Hepatocyte (in vitro differentiated cells): ENCODE measurements around the gene SLC41A3. TPM values are rescaled to one million over a fixed set of nuclear protein-coding genes. Genes with fewer than 3 reads are reported as not detected.

Source experiments
- DNase-seq: peaks from one replicate; pipeline ENCODE4 v3.0.0-alpha.2; 2016; ENCODE audit warnings: low spot score
- H2AFZ ChIP-seq: fragments of 200-600 bp; sonication (generic); 2 replicates; pipeline ENCODE4 v1.6.0; 2016; ENCODE audit warnings: antibody characterized with exemption, mild to moderate bottlenecking
- H3K27ac ChIP-seq: fragments of 200-600 bp; sonication (generic); 2 replicates; pipeline ENCODE4 v1.5.1; 2016; ENCODE audit warnings: mild to moderate bottlenecking
- H3K27me3 ChIP-seq: fragments of 200-600 bp; sonication (generic); 2 replicates; pipeline ENCODE4 v1.6.1; 2016
- H3K36me3 ChIP-seq: fragments of 200-600 bp; sonication (generic); replicated peaks from 2 replicates; pipeline ENCODE4 v1.5.1; 2016; ENCODE audit warnings: low read depth; ENCODE audit not compliant: insufficient read depth
- H3K4me1 ChIP-seq: fragments of 200-600 bp; sonication (generic); 2 replicates; pipeline ENCODE4 v1.5.1; 2016; ENCODE audit warnings: mild to moderate bottlenecking, moderate library complexity; ENCODE audit not compliant: insufficient read depth
- H3K4me2 ChIP-seq: fragments of 200-600 bp; sonication (generic); 2 replicates; pipeline ENCODE4 v1.6.0; 2016
- H3K4me3 ChIP-seq: fragments of 200-600 bp; sonication (generic); 2 replicates; pipeline ENCODE4 v1.5.1; 2016; ENCODE audit warnings: mild to moderate bottlenecking
- H3K79me2 ChIP-seq: fragments of 200-600 bp; sonication (generic); 2 replicates; pipeline ENCODE4 v1.6.0; 2017; ENCODE audit warnings: mild to moderate bottlenecking
- H3K9me2 ChIP-seq: fragments of 200-600 bp; sonication (generic); replicated peaks from 2 replicates; pipeline ENCODE4 v1.6.0; 2017; ENCODE audit warnings: mild to moderate bottlenecking; ENCODE audit not compliant: insufficient read depth
- H3K9me3 ChIP-seq: fragments of 200-600 bp; sonication (generic); 2 replicates; pipeline ENCODE4 v1.5.1; 2016; ENCODE audit warnings: low read depth, mild to moderate bottlenecking
- H4K20me1 ChIP-seq: fragments of 200-600 bp; sonication (generic); 2 replicates; pipeline ENCODE4 v1.6.0; 2016; ENCODE audit warnings: mild to moderate bottlenecking; ENCODE audit not compliant: insufficient read depth, poor library complexity, severe bottlenecking
- EZH2 ChIP-seq: fragments of 200-600 bp; sonication (generic); IDR thresholded peaks from 2 replicates; pipeline ENCODE4 v1.6.1; 2016; ENCODE audit warnings: antibody characterized with exemption, mild to moderate bottlenecking, borderline replicate concordance
- EZH2phosphoT487 ChIP-seq: fragments of 200-600 bp; sonication (generic); IDR thresholded peaks from one replicate; pipeline ENCODE4 v1.6.1; 2018; ENCODE audit warnings: antibody characterized with exemption, mild to moderate bottlenecking, low read depth, moderate library complexity; ENCODE audit not compliant: unreplicated experiment, severe bottlenecking
- WGBS: methylation state at CpG from one replicate; pipeline ENCODE4 v1.1.6; 2016; ENCODE audit warnings: low lambda C conversion rate; ENCODE audit errors: missing lambda C conversion rate; 5-methylcytosine and 5-hydroxymethylcytosine counted together
- polyA plus RNA-seq: library from polyadenylated mRNA; unstranded; fragments of >200 nt; fragmentation: Nextera tagmentation; extraction: Ambion mirVana; gene quantifications from 2 replicates; pipeline ENCODE4 v1.2.1, GENCODE V29; 2016
- total RNA-seq: library from RNA; depleted of rRNA; stranded (reverse); fragments of >200 nt; gene quantifications from 2 replicates; pipeline ENCODE4 v1.2.3, GENCODE V29; 2014
- TF ChIP-seq, protein P1 (sequence below): fragments of 200-600 bp; sonication (generic); IDR thresholded peaks from 2 replicates; pipeline ENCODE4 v1.5.1; 2016; ENCODE audit warnings: antibody characterized with exemption, mild to moderate bottlenecking; ENCODE audit not compliant: poor library complexity

The SLC41A3 gene
- total and polyA plus RNA-seq, 2 experiments from 2014 or later, result 29.3 to 43.4 TPM

DNA sequence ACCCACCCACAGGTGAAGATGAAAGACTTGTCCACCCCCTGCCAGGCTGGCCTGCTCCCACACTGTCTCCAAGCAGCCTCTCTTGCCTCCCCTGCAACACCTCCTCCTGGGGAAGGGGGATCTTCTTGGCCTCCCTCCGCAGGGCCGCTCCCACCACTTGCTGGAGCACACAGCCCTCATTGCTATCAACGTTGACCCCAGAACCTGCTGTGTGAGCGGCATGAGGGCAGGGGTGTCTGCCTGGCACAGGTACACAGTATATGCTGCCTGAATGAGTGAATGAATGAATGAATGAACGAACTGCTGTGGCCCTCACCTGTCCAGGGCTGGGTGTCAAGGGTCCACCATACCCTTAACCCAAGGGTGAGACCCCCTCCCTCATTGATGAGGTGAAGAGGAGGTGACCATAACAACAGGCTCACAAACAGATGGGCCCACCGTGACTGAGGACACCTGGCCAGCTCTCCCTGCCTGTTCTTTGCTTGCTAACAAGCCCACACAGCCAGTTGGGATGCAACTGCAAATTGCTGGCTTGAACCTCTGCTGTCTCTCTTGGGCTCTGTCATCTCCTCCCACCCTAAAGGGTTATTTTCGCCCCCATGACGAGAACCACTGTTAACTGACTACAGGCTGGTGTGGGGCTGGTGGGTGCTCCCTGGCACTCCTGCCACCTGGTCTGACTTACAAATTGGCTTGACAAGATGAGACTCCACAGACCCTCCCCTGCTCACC, 22.5 kb downstream of the SLC41A3 start:
- no peak for DNase-seq
- Histone ChIP-seq H3K9me3 (no peaks in the 10 kb centered on the region), H3K4me2 (no peak overlapping the region), H3K9me2 (no peaks in the 10 kb centered on the region), H3K27ac (no peak overlapping the region), H3K4me1 (peaks cover 11% of the 10 kb centered on the region), H3K4me3 (no peak overlapping the region), H3K79me2 (no peaks in the 10 kb centered on the region), H3K27me3 (no peaks in the 10 kb centered on the region), H3K36me3 (no peaks in the 10 kb centered on the region), H4K20me1 (no peaks in the 10 kb centered on the region), H2AFZ (no peak overlapping the region)
- WGBS, result 92% methylated on average over 8 of the region's 8 CpGs
- TF ChIP-seq, protein P1, sequence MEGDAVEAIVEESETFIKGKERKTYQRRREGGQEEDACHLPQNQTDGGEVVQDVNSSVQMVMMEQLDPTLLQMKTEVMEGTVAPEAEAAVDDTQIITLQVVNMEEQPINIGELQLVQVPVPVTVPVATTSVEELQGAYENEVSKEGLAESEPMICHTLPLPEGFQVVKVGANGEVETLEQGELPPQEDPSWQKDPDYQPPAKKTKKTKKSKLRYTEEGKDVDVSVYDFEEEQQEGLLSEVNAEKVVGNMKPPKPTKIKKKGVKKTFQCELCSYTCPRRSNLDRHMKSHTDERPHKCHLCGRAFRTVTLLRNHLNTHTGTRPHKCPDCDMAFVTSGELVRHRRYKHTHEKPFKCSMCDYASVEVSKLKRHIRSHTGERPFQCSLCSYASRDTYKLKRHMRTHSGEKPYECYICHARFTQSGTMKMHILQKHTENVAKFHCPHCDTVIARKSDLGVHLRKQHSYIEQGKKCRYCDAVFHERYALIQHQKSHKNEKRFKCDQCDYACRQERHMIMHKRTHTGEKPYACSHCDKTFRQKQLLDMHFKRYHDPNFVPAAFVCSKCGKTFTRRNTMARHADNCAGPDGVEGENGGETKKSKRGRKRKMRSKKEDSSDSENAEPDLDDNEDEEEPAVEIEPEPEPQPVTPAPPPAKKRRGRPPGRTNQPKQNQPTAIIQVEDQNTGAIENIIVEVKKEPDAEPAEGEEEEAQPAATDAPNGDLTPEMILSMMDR, result no peak
- no peak for TF ChIP-seq EZH2phosphoT487
- no peak for TF ChIP-seq EZH2

DNA sequence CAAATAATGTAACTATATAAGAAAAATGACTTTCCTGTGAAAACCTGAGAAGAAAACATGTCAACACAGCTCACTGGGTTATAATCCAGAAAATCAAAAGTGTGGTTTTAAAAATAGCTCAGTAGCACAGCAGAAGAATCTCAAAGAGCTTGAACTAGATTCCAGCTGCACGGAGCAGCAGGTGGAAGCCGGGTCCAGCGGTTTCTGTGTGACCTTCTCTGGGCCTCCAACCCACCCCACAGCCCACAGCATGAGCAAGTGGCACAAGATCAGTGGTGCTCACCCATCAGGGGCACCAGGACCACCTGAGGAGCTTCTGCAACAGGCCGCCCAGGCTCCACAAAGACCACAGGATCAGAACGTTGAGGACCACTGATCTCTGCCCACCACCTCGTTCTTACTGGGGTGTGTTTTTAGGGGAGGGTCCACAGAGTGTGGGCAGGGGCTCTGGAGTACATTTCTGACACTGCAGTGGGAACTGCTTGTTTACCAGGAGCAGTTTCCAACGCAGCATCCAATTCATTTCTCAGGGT, 23.2 kb downstream of the SLC41A3 start:
- Histone ChIP-seq H3K27me3 (no peaks in the 10 kb centered on the region), H4K20me1 (no peaks in the 10 kb centered on the region), H3K9me3 (no peaks in the 10 kb centered on the region), H3K4me3 (no peak overlapping the region), H3K4me1 (peaks cover 15% of the 10 kb centered on the region), H2AFZ (no peak overlapping the region), H3K4me2 (no peak overlapping the region), H3K36me3 (no peaks in the 10 kb centered on the region), H3K27ac (no peak overlapping the region), H3K9me2 (no peaks in the 10 kb centered on the region), H3K79me2 (no peaks in the 10 kb centered on the region)
- no peak for DNase-seq
- no peak for TF ChIP-seq EZH2phosphoT487
- WGBS, result 95% methylated on average over 7 of the region's 7 CpGs

DNA sequence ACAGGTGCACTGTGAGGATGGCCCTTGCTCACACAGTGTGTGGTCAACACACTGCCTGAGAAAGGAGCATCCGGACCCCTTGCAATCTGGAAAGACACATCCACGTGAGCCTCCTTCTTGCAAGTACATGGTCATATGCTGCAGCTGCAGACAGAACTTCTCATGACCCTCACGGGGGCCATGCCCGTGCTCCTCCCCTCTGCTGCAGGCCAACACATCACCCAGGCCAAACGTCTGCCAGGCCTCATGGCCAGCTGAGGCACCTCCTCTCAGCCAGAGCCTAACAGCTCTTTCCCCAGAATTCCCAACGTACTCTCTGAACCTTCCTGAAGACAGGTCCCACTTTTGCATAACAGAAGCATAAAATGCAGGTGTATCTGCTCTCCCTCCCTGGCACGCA, 25.3 kb downstream of the SLC41A3 start:
- DNase-seq, result no peak
- Histone ChIP-seq H3K4me1 (peaks cover 15% of the 10 kb centered on the region), H3K4me2 (no peak overlapping the region), H3K36me3 (no peaks in the 10 kb centered on the region), H3K4me3 (no peak overlapping the region), H3K27ac (no peak overlapping the region), H4K20me1 (no peaks in the 10 kb centered on the region), H3K27me3 (no peaks in the 10 kb centered on the region), H3K9me3 (no peaks in the 10 kb centered on the region), H2AFZ (no peak overlapping the region), H3K79me2 (no peaks in the 10 kb centered on the region), H3K9me2 (no peaks in the 10 kb centered on the region)
- 88% methylated on average over 7 of the region's 7 CpGs for WGBS
- TF ChIP-seq EZH2 (no peak), EZH2phosphoT487 (no peak)
- TF ChIP-seq, protein P1, result no peak

DNA sequence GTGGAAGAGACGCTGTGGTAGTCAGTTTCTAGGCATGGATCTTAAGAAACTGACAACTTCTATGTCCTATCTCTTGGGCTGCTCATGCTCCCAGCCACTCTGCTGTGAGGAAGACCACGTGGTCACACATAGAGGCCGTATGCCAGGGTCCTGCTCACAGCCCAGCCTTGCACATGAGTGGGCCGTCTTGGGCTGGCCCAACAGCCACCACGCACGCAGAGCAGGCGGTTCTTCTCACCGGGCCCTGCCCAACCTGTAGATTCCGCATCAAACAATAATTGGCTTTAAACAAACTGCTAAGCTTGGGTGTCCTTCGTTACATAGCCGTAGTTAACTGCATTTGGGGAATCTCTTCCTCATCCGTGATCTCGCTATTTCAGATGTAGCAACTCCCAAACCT, 26.0 kb downstream of the SLC41A3 start:
- no peak overlapping the region for H2AFZ ChIP-seq
- H3K9me2 ChIP-seq, result no peaks in the 10 kb centered on the region
- WGBS, result 96% methylated on average over 13 of the region's 13 CpGs
- H3K4me3 ChIP-seq, result no peak overlapping the region
- no peaks in the 10 kb centered on the region for H3K36me3 ChIP-seq
- no peak overlapping the region for H3K27ac ChIP-seq
- no peak for DNase-seq
- H3K27me3 ChIP-seq, result no peaks in the 10 kb centered on the region
- TF ChIP-seq, protein P1, result no peak
- no peak for TF ChIP-seq EZH2
- no peak for TF ChIP-seq EZH2phosphoT487
- no peaks in the 10 kb centered on the region for H4K20me1 ChIP-seq
- peaks cover 15% of the 10 kb centered on the region for H3K4me1 ChIP-seq
- H3K9me3 ChIP-seq, result no peaks in the 10 kb centered on the region
- no peaks in the 10 kb centered on the region for H3K79me2 ChIP-seq
- no peak overlapping the region for H3K4me2 ChIP-seq
